ENCODE data around the gene GRHL3.

- no peak for TF ChIP-seq CTCF (IDR thresholded peaks at IDR 0.05)
- no peak for TF ChIP-seq SP1 (CRISPR knock-in tag; conservative IDR thresholded peaks at IDR 0.05)
- TF ChIP-seq IRF2 (CRISPR knock-in tag; IDR thresholded peaks at IDR 0.05; ENCODE audit: borderline replicate concordance, low read depth) = no peak
- TF ChIP-seq ATF3 (CRISPR knock-in tag; conservative IDR thresholded peaks at IDR 0.05) = no peak
Measured at GRCh38 chr1:24329797-24330543, 10.8 kb downstream of the GRHL3 start.
